Measurements from ENCODE around the gene SPINK5. TPM values are rescaled to one million over a fixed set of nuclear protein-coding genes. Genes with fewer than 3 reads are reported as not detected.

SPINK5 gene
- polyA plus RNA-seq, 1 donor from 2014 or later: 1.8 TPM

- Histone ChIP-seq H3K9me3 (ENCODE audit: low read length) (no peaks in the 10 kb centered on the region), H3K9ac (ENCODE audit: low read length) (no peak overlapping the region), H4K20me1 (ENCODE audit: insufficient read depth) (no peaks in the 10 kb centered on the region), H3K27ac (ENCODE audit: low read length) (no peak overlapping the region), H3K4me2 (ENCODE audit: low read length) (no peak overlapping the region), H3K4me3 (ENCODE audit: low read length) (no peak overlapping the region), H3K9me2 (ENCODE audit: insufficient read depth, low read length) (no peaks in the 10 kb centered on the region), H3F3A (ENCODE audit: insufficient read depth, low read length, poor library complexity, severe bottlenecking) (no peaks in the 10 kb centered on the region), H3K79me2 (replicated peaks; ENCODE audit: insufficient read depth, low read length) (no peaks in the 10 kb centered on the region), H2AFZ (ENCODE audit: low read depth, low read length) (no peak overlapping the region), H3K27me3 (ENCODE audit: insufficient read depth, low read depth, low read length) (no peaks in the 10 kb centered on the region), H3K36me3 (ENCODE audit: insufficient read depth, low read length) (no peaks in the 10 kb centered on the region)
- TF ChIP-seq CTCF (IDR thresholded peaks at IDR 0.05; ENCODE audit: poor library complexity, severe bottlenecking): no peak
- TF ChIP-seq POLR2AphosphoS5 (IDR thresholded peaks at IDR 0.05): no peak
- TF ChIP-seq EP300 (conservative IDR thresholded peaks at IDR 0.05; ENCODE audit: poor library complexity, severe bottlenecking): no peak
- TF ChIP-seq RAD21 (conservative IDR thresholded peaks at IDR 0.05): no peak
- no peak for TF ChIP-seq REST (IDR thresholded peaks at IDR 0.05; ENCODE audit: borderline replicate concordance)
- no peak for TF ChIP-seq TAF1 (IDR thresholded peaks at IDR 0.05; ENCODE audit: low read depth)
- no peak for TF ChIP-seq EZH2 (IDR thresholded peaks at IDR 0.05; ENCODE audit: borderline replicate concordance, insufficient read depth, low read length, poor library complexity, severe bottlenecking)
- no peak for TF ChIP-seq SMC3 (conservative IDR thresholded peaks at IDR 0.05; ENCODE audit: poor library complexity)
- no peak for TF ChIP-seq MXI1 (conservative IDR thresholded peaks at IDR 0.05; ENCODE audit: poor library complexity, severe bottlenecking)
Measured at GRCh38 chr5:148072207-148072606, 8.4 kb downstream of the SPINK5 start.

GRCh38 chr5:148075529-148075928 lies 11.7 kb downstream of the SPINK5 start:
- Histone ChIP-seq H3K9me2 (ENCODE audit: insufficient read depth, low read length) (no peaks in the 10 kb centered on the region), H3K27me3 (ENCODE audit: insufficient read depth, low read depth, low read length) (no peaks in the 10 kb centered on the region), H3K79me2 (replicated peaks; ENCODE audit: insufficient read depth, low read length) (no peaks in the 10 kb centered on the region), H3K4me3 (ENCODE audit: low read length) (no peak overlapping the region), H3K36me3 (ENCODE audit: insufficient read depth, low read length) (no peaks in the 10 kb centered on the region), H3K27ac (ENCODE audit: low read length) (no peak overlapping the region), H3K9ac (ENCODE audit: low read length) (no peak overlapping the region), H3K9me3 (ENCODE audit: low read length) (no peaks in the 10 kb centered on the region), H2AFZ (ENCODE audit: low read depth, low read length) (no peak overlapping the region), H3K4me2 (ENCODE audit: low read length) (no peak overlapping the region), H3F3A (ENCODE audit: insufficient read depth, low read length, poor library complexity, severe bottlenecking) (no peaks in the 10 kb centered on the region), H4K20me1 (ENCODE audit: insufficient read depth) (no peaks in the 10 kb centered on the region)
- TF ChIP-seq CTCF (IDR thresholded peaks at IDR 0.05; ENCODE audit: poor library complexity, severe bottlenecking) (no peak), MXI1 (conservative IDR thresholded peaks at IDR 0.05; ENCODE audit: poor library complexity, severe bottlenecking) (no peak), TAF1 (IDR thresholded peaks at IDR 0.05; ENCODE audit: low read depth) (no peak), EZH2 (IDR thresholded peaks at IDR 0.05; ENCODE audit: borderline replicate concordance, insufficient read depth, low read length, poor library complexity, severe bottlenecking) (no peak), POLR2AphosphoS5 (IDR thresholded peaks at IDR 0.05) (no peak), RAD21 (conservative IDR thresholded peaks at IDR 0.05) (no peak), SMC3 (conservative IDR thresholded peaks at IDR 0.05; ENCODE audit: poor library complexity) (no peak), REST (IDR thresholded peaks at IDR 0.05; ENCODE audit: borderline replicate concordance) (no peak), EP300 (conservative IDR thresholded peaks at IDR 0.05; ENCODE audit: poor library complexity, severe bottlenecking) (no peak)

Measured in neural cell (in vitro differentiated cells).